Astrocyte of the spinal cord (primary cell): ENCODE results near the gene MRPL38.
"Not testable (repeated sequence)": the region's sequence is repeated elsewhere in the genome, so short reads cannot be mapped to it uniquely, and the experiment has no call there.

Experiments used
- DNase-seq: peaks from one replicate; pipeline ENCODE4 v3.0.0; 2011; ENCODE audit warnings: low read depth, low spot score
- H3K4me3 ChIP-seq: 2 replicates; pipeline ENCODE4 v1.5.1; 2011; ENCODE audit warnings: low read depth, mild to moderate bottlenecking, low read length, moderate library complexity
- CTCF ChIP-seq: IDR thresholded peaks from 2 replicates; pipeline ENCODE4 v1.5.1; 2012; ENCODE audit warnings: low read depth, mild to moderate bottlenecking, low read length, inconsistent platforms
- in situ Hi-C: cut with HindIII; loops from 2 replicates; pipeline ENCODE4 v1.10.0; 2017; ENCODE audit warnings: low sequenced_read_pairs

The MRPL38 gene

GRCh38 chr17:75861927-75862317 is 42.8 kb downstream of the MRPL38 start:
- H3K4me3 ChIP-seq: no peak overlapping the region
- DNase-seq: no peak
- in situ Hi-C loops: no loop called here
- TF ChIP-seq CTCF: no peak

- H3K4me3 ChIP-seq, in situ Hi-C loops, DNase-seq: not testable (repeated sequence)
Measured at GRCh38 chr17:75859358-75859757, 45.3 kb downstream of the MRPL38 start.

- DNase-seq: no peak
- H3K4me3 ChIP-seq: peak overlapping the region; percentile 82
- TF ChIP-seq CTCF: no peak
- in situ Hi-C loops: no loop called here
Measured at GRCh38 chr17:75856062-75856756, 48.5 kb downstream of the MRPL38 start.

DNA sequence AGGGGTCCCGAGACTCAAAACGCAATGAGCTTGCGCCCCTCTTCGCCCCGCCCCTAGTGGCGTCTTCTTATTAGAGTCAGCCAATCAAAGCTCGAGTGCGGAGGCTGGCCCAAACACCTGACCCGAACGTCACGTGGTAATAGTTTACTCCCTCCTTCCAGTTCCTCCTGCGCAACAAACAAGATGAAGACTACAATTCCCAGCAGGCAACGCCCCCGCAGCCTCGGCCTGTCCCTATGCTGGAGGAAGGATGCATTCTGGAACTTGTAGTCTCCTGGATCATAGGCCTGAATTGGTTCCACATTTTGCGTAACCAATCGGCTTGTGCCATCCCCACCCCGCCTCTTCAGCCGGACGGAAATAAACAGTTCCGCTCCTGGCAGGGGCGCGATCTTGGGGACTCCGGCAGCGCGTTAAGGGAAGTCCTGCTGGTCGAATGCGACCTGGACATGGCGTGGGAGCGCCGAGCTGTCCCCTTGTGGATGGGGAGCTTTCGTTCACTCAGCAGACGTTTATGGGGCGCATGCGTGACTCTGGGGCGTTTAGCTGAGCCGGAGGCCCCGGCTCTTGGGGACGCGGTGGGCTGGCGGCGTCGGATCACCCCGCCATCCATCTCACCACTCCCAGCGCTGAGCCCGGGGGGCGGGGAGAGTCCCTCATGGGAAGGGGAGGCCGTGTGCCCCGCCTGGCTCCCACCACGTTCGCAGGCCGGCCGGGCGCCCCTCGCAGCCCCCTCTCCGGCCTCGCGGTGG is 49.2 kb downstream of the MRPL38 start, which contains the start of gene WBP2:
TSS of gene WBP2 (minus strand) at position 26 of the 752 bp plus-strand sequence. CDS start 38 bp downstream, outside the sequence.
- in situ Hi-C loops: no loop called here
- peak; percentile 44 for TF ChIP-seq CTCF
- DNase-seq: peak; percentile 100
- H3K4me3 ChIP-seq: peak within 1 kb of the TSS; percentile 82

DNA sequence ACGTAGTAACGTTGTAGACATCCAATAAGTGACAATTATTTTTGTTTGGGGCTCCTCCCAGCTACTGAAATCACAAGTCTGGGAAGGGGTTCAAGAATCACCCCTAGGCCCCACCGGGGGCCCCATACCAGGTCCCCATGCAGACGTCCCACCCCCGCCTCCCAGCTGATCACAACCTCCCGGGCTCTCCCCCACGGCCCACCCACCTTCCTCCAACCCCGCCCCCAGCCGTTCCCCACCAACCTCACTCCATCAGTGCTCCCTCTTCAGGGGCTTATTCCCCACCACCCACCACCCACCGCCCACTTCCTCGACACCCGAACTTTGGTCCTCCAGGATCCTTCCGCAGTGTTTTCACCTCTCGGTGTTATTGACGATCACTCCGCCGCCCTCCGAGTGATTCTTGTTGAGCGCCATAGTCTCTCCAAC is 49.8 kb downstream of the MRPL38 start:
- peak; percentile 9 for DNase-seq
- in situ Hi-C loops: no loop called here
- H3K4me3 ChIP-seq: peak overlapping the region; percentile 82
- no peak for TF ChIP-seq CTCF

DNA sequence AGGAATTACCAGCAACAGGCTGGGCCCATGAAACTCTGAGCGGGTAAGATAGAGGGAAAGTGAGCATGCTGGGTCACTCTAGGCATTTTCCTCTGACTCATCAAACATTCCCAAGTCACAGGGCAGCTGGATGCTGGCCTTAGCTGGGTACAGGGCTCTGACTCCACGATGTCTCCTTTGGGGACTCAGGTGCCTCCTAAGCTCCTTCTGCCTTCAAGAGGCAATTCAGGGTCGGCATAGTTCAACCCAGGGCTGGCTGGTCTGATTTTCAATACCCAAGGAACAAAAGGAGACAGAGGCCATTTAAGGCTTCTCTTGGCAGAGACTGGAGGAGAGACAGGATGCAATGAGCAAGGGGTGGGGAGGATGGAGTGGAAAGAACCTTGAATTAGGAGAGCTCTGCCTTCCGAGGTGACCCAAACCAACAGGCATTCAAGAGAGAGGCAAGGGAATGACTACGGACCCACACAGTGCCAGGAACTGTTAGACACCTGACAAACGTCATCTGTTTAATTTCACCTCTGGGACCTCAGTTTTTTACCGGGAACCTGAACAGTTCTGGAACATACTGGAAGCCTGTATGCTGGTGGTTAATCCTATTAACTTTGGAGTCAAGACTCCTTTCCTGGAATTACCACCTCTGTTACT is 50.5 kb downstream of the MRPL38 start:
- TF ChIP-seq CTCF: no peak
- in situ Hi-C loops: no loop called here
- DNase-seq: peak; percentile 45
- peak overlapping the region; percentile 82 for H3K4me3 ChIP-seq
